DMS 273 treated with DMSO at 0.1 percent for 48 hours (cell line): ENCODE results near the gene RHOT2.
"Not testable (repeated sequence)": the region's sequence is repeated elsewhere in the genome, so short reads cannot be mapped to it uniquely, and the experiment has no call there.

ENCODE experiments used
- DNase-seq: peaks from one replicate; lab custom pipeline; 2025; lab: John Stamatoyannopoulos, UW

Gene RHOT2

GRCh38 chr16:681746-682427 is 14.0 kb downstream of the RHOT2 start:
- DNase-seq, result no peak

GRCh38 chr16:682493-683395 is 14.8 kb downstream of the RHOT2 start:
- no peak for DNase-seq

- no peak for DNase-seq
Observed at GRCh38 chr16:683396-684070, 15.6 kb downstream of the RHOT2 start.

GRCh38 chr16:684071-684794 is 16.3 kb downstream of the RHOT2 start, which contains the start of gene JMJD8:
JMJD8 (minus strand) TSS chr16:684334; CDS start chr16:684319, 15 bp downstream.
- DNase-seq, result peak; percentile 83

- no peak for DNase-seq
Observed at GRCh38 chr16:684961-685696, 17.2 kb downstream of the RHOT2 start.

- DNase-seq, result no peak
Observed at GRCh38 chr16:685967-686366, 18.0 kb downstream of the RHOT2 start.

- no peak for DNase-seq
Observed at GRCh38 chr16:686459-687260, 18.7 kb downstream of the RHOT2 start.

GRCh38 chr16:687499-687898 is 19.6 kb downstream of the RHOT2 start:
- no peak for DNase-seq

GRCh38 chr16:689175-689897 is 21.4 kb downstream of the RHOT2 start:
- no peak for DNase-seq

- not testable (repeated sequence) for DNase-seq
Observed at GRCh38 chr16:691242-691641, 23.3 kb downstream of the RHOT2 start.

GRCh38 chr16:692356-693108 is 24.6 kb downstream of the RHOT2 start:
- DNase-seq, result no peak

- DNase-seq, result no peak
Observed at GRCh38 chr16:693364-693763, 25.4 kb downstream of the RHOT2 start.

GRCh38 chr16:693766-694165 is 25.8 kb downstream of the RHOT2 start:
- DNase-seq, result no peak

GRCh38 chr16:694187-694862 is 26.4 kb downstream of the RHOT2 start:
- no peak for DNase-seq

GRCh38 chr16:694863-695354 is 27.0 kb downstream of the RHOT2 start:
- DNase-seq, result no peak

- no peak for DNase-seq
Observed at GRCh38 chr16:695355-696089, 27.6 kb downstream of the RHOT2 start.

GRCh38 chr16:698911-699671 is 31.2 kb downstream of the RHOT2 start:
- no peak for DNase-seq
